Ovary (tissue), 3 donors: ENCODE results near the gene PALMD.

Experiments used
- POLR2A ChIP-seq: fragments of 450-650 bp; IDR thresholded peaks from one replicate; pipeline ENCODE4 v1.6.1; 2017; ENCODE audit warnings: antibody characterized with exemption, mild to moderate bottlenecking, moderate library complexity
- TF ChIP-seq, protein P1 (sequence below), 3 donors: fragments of 450-650 bp in 2 of 3; fragments of 200-600 bp in 1 of 3; IDR thresholded peaks; one replicate each; pipeline versions ENCODE4 v1.5.1 to v1.8.0; 2016 to 2022; ENCODE audit warnings: antibody characterized with exemption in 3 of 3, mild to moderate bottlenecking in 1 of 3
- donor health status: DM: no; HTN: no; CAD: no.

DNA sequence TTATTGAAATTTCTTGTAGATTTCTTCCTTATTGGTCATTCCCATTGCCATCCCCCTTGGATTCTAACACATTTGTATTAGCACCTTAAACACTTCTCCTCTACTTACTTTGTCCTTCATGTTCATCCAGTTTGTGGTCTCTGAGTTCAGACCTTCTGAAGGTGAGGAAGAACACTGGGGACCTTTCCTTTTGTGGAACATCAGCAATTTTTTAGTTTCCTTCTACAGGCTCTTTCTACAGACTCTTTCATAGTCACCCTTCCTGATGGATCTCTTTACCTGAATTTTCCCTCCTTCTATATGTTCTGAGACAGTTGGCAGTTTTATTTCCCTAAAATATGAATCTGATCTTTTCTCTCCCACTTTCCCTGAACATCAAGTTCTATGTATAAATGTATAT lies 4.4 kb upstream of the PALMD start:
- TF ChIP-seq, protein P1, sequence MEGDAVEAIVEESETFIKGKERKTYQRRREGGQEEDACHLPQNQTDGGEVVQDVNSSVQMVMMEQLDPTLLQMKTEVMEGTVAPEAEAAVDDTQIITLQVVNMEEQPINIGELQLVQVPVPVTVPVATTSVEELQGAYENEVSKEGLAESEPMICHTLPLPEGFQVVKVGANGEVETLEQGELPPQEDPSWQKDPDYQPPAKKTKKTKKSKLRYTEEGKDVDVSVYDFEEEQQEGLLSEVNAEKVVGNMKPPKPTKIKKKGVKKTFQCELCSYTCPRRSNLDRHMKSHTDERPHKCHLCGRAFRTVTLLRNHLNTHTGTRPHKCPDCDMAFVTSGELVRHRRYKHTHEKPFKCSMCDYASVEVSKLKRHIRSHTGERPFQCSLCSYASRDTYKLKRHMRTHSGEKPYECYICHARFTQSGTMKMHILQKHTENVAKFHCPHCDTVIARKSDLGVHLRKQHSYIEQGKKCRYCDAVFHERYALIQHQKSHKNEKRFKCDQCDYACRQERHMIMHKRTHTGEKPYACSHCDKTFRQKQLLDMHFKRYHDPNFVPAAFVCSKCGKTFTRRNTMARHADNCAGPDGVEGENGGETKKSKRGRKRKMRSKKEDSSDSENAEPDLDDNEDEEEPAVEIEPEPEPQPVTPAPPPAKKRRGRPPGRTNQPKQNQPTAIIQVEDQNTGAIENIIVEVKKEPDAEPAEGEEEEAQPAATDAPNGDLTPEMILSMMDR (IDR thresholded peaks at IDR 0.05): no peak
- TF ChIP-seq POLR2A: no peak
